ENCODE data around the gene SGSM2. TPM values are rescaled to one million over a fixed set of nuclear protein-coding genes. Genes with fewer than 3 reads are reported as not detected.

SGSM2 gene
- total and polyA plus RNA-seq, 2 of the 13 experiments (the other 11 are each of a cell fraction or from before 2014, with no cell fraction given), result 30.4 to 51.3 TPM

- no peak; the same call in 1 of the 2 replicates for TF ChIP-seq MTA1 (CRISPR knock-in tag; IDR thresholded peaks at IDR 0.05; ENCODE audit: borderline replicate concordance)
- TF ChIP-seq ZNF512 (CRISPR knock-in tag; IDR thresholded peaks at IDR 0.05), result no peak
- TF ChIP-seq GLMP (CRISPR knock-in tag; IDR thresholded peaks at IDR 0.05; ENCODE audit: borderline replicate concordance), result no peak
- TF ChIP-seq, protein P1, sequence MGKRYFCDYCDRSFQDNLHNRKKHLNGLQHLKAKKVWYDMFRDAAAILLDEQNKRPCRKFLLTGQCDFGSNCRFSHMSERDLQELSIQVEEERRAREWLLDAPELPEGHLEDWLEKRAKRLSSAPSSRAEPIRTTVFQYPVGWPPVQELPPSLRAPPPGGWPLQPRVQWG (CRISPR knock-in tag; IDR thresholded peaks at IDR 0.05; ENCODE audit: borderline replicate concordance, low read depth), result no peak
- TF ChIP-seq ZNF709 (CRISPR knock-in tag; IDR thresholded peaks at IDR 0.05), result no peak; the same call in none of the 2 replicates
- TF ChIP-seq ZSCAN21 (CRISPR knock-in tag; IDR thresholded peaks at IDR 0.05; ENCODE audit: borderline replicate concordance), result 0 out of 2 replicates have a peak, but pooled peaks have one; percentile 41
- TF ChIP-seq TCF7 (IDR thresholded peaks at IDR 0.05; ENCODE audit: low read depth), result no peak
- TF ChIP-seq ZNF619 (CRISPR knock-in tag; IDR thresholded peaks at IDR 0.05), result 0 out of 2 replicates have a peak, but pooled peaks have one; percentile 62
- no peak for TF ChIP-seq ZNF75D (CRISPR knock-in tag; IDR thresholded peaks at IDR 0.05; ENCODE audit: borderline replicate concordance)
- peak; percentile 39; the same call in 1 of the 2 replicates for TF ChIP-seq ZNF460 (CRISPR knock-in tag; IDR thresholded peaks at IDR 0.05; ENCODE audit: borderline replicate concordance)
- no peak; the same call in 1 of the 2 replicates for TF ChIP-seq SNAPC2 (CRISPR knock-in tag; IDR thresholded peaks at IDR 0.05)
- no peak for TF ChIP-seq ZNF280D (CRISPR knock-in tag; IDR thresholded peaks at IDR 0.05)
- TF ChIP-seq SMARCC2 (IDR thresholded peaks at IDR 0.05), result no peak
- TF ChIP-seq, protein P2, sequence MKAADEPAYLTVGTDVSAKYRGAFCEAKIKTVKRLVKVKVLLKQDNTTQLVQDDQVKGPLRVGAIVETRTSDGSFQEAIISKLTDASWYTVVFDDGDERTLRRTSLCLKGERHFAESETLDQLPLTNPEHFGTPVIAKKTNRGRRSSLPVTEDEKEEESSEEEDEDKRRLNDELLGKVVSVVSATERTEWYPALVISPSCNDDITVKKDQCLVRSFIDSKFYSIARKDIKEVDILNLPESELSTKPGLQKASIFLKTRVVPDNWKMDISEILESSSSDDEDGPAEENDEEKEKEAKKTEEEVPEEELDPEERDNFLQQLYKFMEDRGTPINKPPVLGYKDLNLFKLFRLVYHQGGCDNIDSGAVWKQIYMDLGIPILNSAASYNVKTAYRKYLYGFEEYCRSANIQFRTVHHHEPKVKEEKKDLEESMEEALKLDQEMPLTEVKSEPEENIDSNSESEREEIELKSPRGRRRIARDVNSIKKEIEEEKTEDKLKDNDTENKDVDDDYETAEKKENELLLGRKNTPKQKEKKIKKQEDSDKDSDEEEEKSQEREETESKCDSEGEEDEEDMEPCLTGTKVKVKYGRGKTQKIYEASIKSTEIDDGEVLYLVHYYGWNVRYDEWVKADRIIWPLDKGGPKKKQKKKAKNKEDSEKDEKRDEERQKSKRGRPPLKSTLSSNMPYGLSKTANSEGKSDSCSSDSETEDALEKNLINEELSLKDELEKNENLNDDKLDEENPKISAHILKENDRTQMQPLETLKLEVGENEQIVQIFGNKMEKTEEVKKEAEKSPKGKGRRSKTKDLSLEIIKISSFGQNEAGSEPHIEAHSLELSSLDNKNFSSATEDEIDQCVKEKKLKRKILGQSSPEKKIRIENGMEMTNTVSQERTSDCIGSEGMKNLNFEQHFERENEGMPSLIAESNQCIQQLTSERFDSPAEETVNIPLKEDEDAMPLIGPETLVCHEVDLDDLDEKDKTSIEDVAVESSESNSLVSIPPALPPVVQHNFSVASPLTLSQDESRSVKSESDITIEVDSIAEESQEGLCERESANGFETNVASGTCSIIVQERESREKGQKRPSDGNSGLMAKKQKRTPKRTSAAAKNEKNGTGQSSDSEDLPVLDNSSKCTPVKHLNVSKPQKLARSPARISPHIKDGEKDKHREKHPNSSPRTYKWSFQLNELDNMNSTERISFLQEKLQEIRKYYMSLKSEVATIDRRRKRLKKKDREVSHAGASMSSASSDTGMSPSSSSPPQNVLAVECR (CRISPR knock-in tag; IDR thresholded peaks at IDR 0.05; ENCODE audit: borderline replicate concordance), result peak; percentile 89; the same call in 1 of the 2 replicates
- TF ChIP-seq ZKSCAN8 (CRISPR knock-in tag; IDR thresholded peaks at IDR 0.05; ENCODE audit: borderline replicate concordance), result 0 out of 2 replicates have a peak, but pooled peaks have one; percentile 59
- TF ChIP-seq ZNF83 (CRISPR knock-in tag; IDR thresholded peaks at IDR 0.05; ENCODE audit: borderline replicate concordance), result no peak; the same call in 1 of the 2 replicates
These were observed 968 bp upstream of the SGSM2 start, which contains the start of gene TSR1 (continued) for GRCh38 chr17:2336215-2336851.

All from HepG2 (cell line).